HG03103 (cell line): ENCODE results near the gene SLC17A7.
"Not testable (repeated sequence)": the region's sequence is repeated elsewhere in the genome, so short reads cannot be mapped to it uniquely, and the experiment has no call there.

ENCODE experiments used
- ATAC-seq: cut with Tn5 transposase; IDR thresholded peaks from one replicate; pipeline ENCODE4 v1.9.1; 2021; ENCODE audit warnings: low read depth; ENCODE audit not compliant: unreplicated experiment

Gene SLC17A7

GRCh38 chr19:49470615-49470978 lies 29.3 kb upstream of the SLC17A7 start:
- ATAC-seq = no peak

GRCh38 chr19:49469828-49470614 lies 28.7 kb upstream of the SLC17A7 start:
- ATAC-seq = peak; percentile 39

GRCh38 chr19:49468746-49469447 lies 27.6 kb upstream of the SLC17A7 start:
- ATAC-seq = no peak

GRCh38 chr19:49468199-49468598 lies 26.9 kb upstream of the SLC17A7 start:
- ATAC-seq = no peak

- no peak for ATAC-seq
Measured at GRCh38 chr19:49465371-49465770, 24.0 kb upstream of the SLC17A7 start.

- ATAC-seq = no peak
Measured at GRCh38 chr19:49463960-49464740, 22.8 kb upstream of the SLC17A7 start.

- no peak for ATAC-seq
Measured at GRCh38 chr19:49462492-49462891, 21.2 kb upstream of the SLC17A7 start.

GRCh38 chr19:49461656-49462055 lies 20.3 kb upstream of the SLC17A7 start:
- no peak for ATAC-seq

- not testable (repeated sequence) for ATAC-seq
Measured at GRCh38 chr19:49461130-49461529, 19.8 kb upstream of the SLC17A7 start.

- no peak for ATAC-seq
Measured at GRCh38 chr19:49459388-49459787, 18.1 kb upstream of the SLC17A7 start.

- ATAC-seq = no peak
Measured at GRCh38 chr19:49458567-49458903, 17.2 kb upstream of the SLC17A7 start.

GRCh38 chr19:49456326-49456725 lies 15.0 kb upstream of the SLC17A7 start:
- no peak for ATAC-seq

- ATAC-seq = no peak
Measured at GRCh38 chr19:49455773-49456172, 14.4 kb upstream of the SLC17A7 start.

GRCh38 chr19:49453757-49454240 lies 12.5 kb upstream of the SLC17A7 start:
- no peak for ATAC-seq

GRCh38 chr19:49453013-49453756 lies 11.9 kb upstream of the SLC17A7 start, which contains the start of gene ALDH16A1:
TSS of gene ALDH16A1 (plus strand) at chr19:49453225. CDS start at chr19:49453332, 107 bp downstream.
- peak; percentile 68 for ATAC-seq

GRCh38 chr19:49451430-49452181 lies 10.3 kb upstream of the SLC17A7 start, which contains the start of gene PIH1D1:
TSS of gene PIH1D1 (minus strand) at chr19:49451814. CDS start at chr19:49451574, 240 bp downstream.
- ATAC-seq = peak; percentile 44

- no peak for ATAC-seq
Measured at GRCh38 chr19:49450405-49450804, 9.1 kb upstream of the SLC17A7 start.

GRCh38 chr19:49448432-49448786 lies 7.1 kb upstream of the SLC17A7 start:
- ATAC-seq = no peak
